SU-DHL-6 (cell line): ENCODE data around the gene SMIM11.

Experiments
- CTCF ChIP-seq: fragments of 200-600 bp; sonication (generic); IDR thresholded peaks from one replicate; pipeline ENCODE4 v1.5.1; 2017; ENCODE audit warnings: antibody characterized with exemption, mild to moderate bottlenecking, low read length, moderate library complexity; ENCODE audit not compliant: insufficient read depth, poor library complexity, severe bottlenecking
- EZH2phosphoT487 ChIP-seq: fragments of 200-600 bp; sonication (generic), shearing (Covaris generic); conservative IDR thresholded peaks from 2 replicates; pipeline ENCODE4 v1.6.1; 2018; ENCODE audit warnings: mild to moderate bottlenecking, antibody characterized with exemption, low read length, moderate library complexity, mixed read lengths

DNA sequence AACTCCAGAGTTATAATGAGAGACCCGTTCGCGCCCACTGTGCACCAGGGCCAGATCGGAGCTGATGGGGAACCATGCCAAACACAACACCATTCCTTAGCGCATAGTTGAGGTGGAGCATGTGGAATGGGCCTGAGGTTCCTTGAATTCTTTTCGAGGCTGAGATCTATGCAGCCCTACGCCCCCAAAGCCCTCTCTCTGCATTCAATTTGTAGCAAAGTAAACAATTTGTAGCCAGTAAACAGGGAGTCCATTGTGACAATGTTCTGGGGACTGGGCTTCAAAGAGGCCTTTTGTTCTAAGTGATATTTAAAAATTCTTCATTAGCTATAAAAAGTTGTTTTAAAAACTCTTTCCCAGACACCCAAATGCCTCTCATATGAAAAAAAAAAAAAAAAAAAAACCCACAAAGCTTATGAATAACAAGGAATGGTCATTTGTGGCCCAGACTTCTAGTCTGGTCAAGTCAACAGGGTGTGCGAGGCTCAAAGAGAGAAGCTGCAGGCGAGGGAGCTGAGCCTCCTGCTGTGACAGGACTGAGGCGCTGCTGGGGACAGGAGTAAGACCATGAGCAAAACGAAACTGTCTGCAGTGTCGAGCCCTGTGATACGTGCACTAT is 42.1 kb upstream of the SMIM11 start:
- TF ChIP-seq CTCF (no peak), EZH2phosphoT487 (no peak)
